GM12878 (cell line): Measurements from ENCODE around the gene GLT6D1. TPM values are rescaled to one million over a fixed set of nuclear protein-coding genes. Genes with fewer than 3 reads are reported as not detected.

ENCODE experiments used
- ATAC-seq: fragments of 200-7000 bp; cut with Tn5 transposase; 3 replicates; pipeline ENCODE4 v1.9.1; 2020; ENCODE audit warnings: mild to moderate bottlenecking, moderate library complexity
- BruUV-seq: library from RNA; stranded (reverse); fragments of 400-500 nt; replicated peaks from 2 replicates; lab custom pipeline; 2021; lab: Mats Ljungman, UMichigan
- CTCF ChIA-PET: fragments of 300-600 bp; sonication (Branson Sonifier 250); formaldehyde crosslinking; extraction: SDS; loops from one replicate; lab custom pipeline; 2021; ENCODE audit warnings: inconsistent platforms; lab: Yijun Ruan, JAX
- POLR2A ChIA-PET: fragments of 350-600 bp; formaldehyde crosslinking; extraction: SDS; loops from one replicate; lab custom pipeline; 2021; ENCODE audit warnings: inconsistent platforms; lab: Charles Lee
- RAD21 ChIA-PET: fragments of 300-600 bp; sonication (Branson Sonifier 250); formaldehyde crosslinking; loops from one replicate; lab custom pipeline; 2023; ENCODE audit warnings: antibody characterized with exemption; ENCODE audit not compliant: unreplicated experiment; lab: Charles Lee
- SMC1A ChIA-PET: fragments of 300-600 bp; sonication (Branson Sonifier 250); formaldehyde crosslinking; loops from one replicate; lab custom pipeline; 2023; ENCODE audit not compliant: unreplicated experiment, uncharacterized antibody; lab: Charles Lee
- DNase-seq: peaks from one replicate; pipeline ENCODE4 v3.0.0-alpha.2; 2011; ENCODE audit warnings: low read depth, low spot score
- FAIRE-seq: peaks from 3 replicates; lab custom pipeline; 2011; peaks lifted over from hg19 to GRCh38; lab: Jason Lieb, UNC
- H2AFZ ChIP-seq: 2 replicates; pipeline ENCODE4 v1.6.0; 2011; ENCODE audit warnings: low read depth, low read length, control low read depth; ENCODE audit not compliant: control insufficient read depth
- H3K27ac ChIP-seq: 2 replicates; pipeline ENCODE4 v1.5.1; 2011; ENCODE audit warnings: control low read depth; ENCODE audit not compliant: control insufficient read depth, insufficient read depth
- H3K27me3 ChIP-seq, 2 experiments: replicated peaks in 1 of 2; 2 replicates each; pipeline versions ENCODE4 v1.6.0 to v1.6.1; 2011; ENCODE audit warnings: low read length in 1 of 2; ENCODE audit not compliant: control insufficient read depth in 2 of 2, insufficient read depth in 2 of 2
- H3K36me3 ChIP-seq, 2 experiments: 2 replicates each; pipeline ENCODE4 v1.5.1; 2011; ENCODE audit warnings: low read length in 1 of 2; ENCODE audit not compliant: control insufficient read depth in 2 of 2, insufficient read depth in 2 of 2
- H3K4me1 ChIP-seq: 2 replicates; pipeline ENCODE4 v1.6.1; 2011; ENCODE audit warnings: mild to moderate bottlenecking, low read length, moderate library complexity, mixed read lengths; ENCODE audit not compliant: control insufficient read depth, insufficient read depth
- H3K4me2 ChIP-seq: 2 replicates; pipeline ENCODE4 v1.6.0; 2011; ENCODE audit warnings: control low read depth; ENCODE audit not compliant: control insufficient read depth, insufficient read depth
- H3K4me3 ChIP-seq: fragments of 200-600 bp; sonication (generic); 2 replicates; pipeline ENCODE4 v1.5.1; 2016
- H3K79me2 ChIP-seq: 2 replicates; pipeline ENCODE4 v1.6.0; 2011; ENCODE audit warnings: low read length; ENCODE audit not compliant: control insufficient read depth, insufficient read depth
- H3K9ac ChIP-seq: 2 replicates; pipeline ENCODE4 v1.8.0; 2011; ENCODE audit warnings: low read length, control low read depth, mixed read lengths; ENCODE audit not compliant: control insufficient read depth, insufficient read depth
- H3K9me3 ChIP-seq: replicated peaks from 3 replicates; pipeline ENCODE4 v1.5.1; 2011; ENCODE audit warnings: mild to moderate bottlenecking, low read length; ENCODE audit not compliant: control insufficient read depth, insufficient read depth
- H4K20me1 ChIP-seq: 2 replicates; pipeline ENCODE4 v1.6.0; 2011; ENCODE audit not compliant: control insufficient read depth, insufficient read depth
- CBFB ChIP-seq: IDR thresholded peaks from 2 replicates; pipeline ENCODE4 v1.6.1; 2016; ENCODE audit warnings: antibody characterized with exemption, low read depth
- CBX5 ChIP-seq: sonication (generic); IDR thresholded peaks from 2 replicates; pipeline ENCODE4 v1.6.1; 2016; ENCODE audit warnings: low read depth, moderate library complexity, mild to moderate bottlenecking, inconsistent platforms
- HSF1 ChIP-seq: fragments of 150-350 bp; IDR thresholded peaks from 2 replicates; pipeline ENCODE4 v1.6.1; 2014; ENCODE audit warnings: mild to moderate bottlenecking, low read depth, low read length
- TCF7 ChIP-seq: IDR thresholded peaks from 2 replicates; pipeline ENCODE4 v1.6.1; 2014; ENCODE audit warnings: antibody characterized with exemption, borderline replicate concordance
- ZBTB40 ChIP-seq: fragments of 450-650 bp; IDR thresholded peaks from 2 replicates; pipeline ENCODE4 v1.6.1; 2016; ENCODE audit warnings: mild to moderate bottlenecking, moderate library complexity, borderline replicate concordance
- WGBS: methylation state at CpG from one replicate; pipeline ENCODE4 v1.1.6; 2016; ENCODE audit warnings: low lambda C conversion rate; ENCODE audit not compliant: insufficient replicate concordance, insufficient coverage; ENCODE audit errors: missing lambda C conversion rate; 5-methylcytosine and 5-hydroxymethylcytosine counted together
- in situ Hi-C: fragments of 300-500 bp; cut with MboI; formaldehyde crosslinking; loops from 9 replicates; pipeline ENCODE4 v1.14.3; 2018; ENCODE audit warnings: mixed read lengths
- intact Hi-C: fragments of 100-400 bp; cut with micrococcal nuclease; formaldehyde crosslinking; loops from one replicate; pipeline ENCODE4 v1.14.2; 2022; ENCODE audit not compliant: unreplicated experiment
- polyA plus RNA-seq, 11 experiments: library from polyadenylated mRNA; depleted of rRNA in 4 of 11; unstranded in 6 of 11; stranded (reverse) in 5 of 11; fragments of >200 nt; fragmentation: Nextera tagmentation in 4 of 11; fragmentation: Illumina TruSeq in 1 of 11; extraction: Ambion mirVana in 4 of 11; extraction: Trizol in 1 of 11; gene quantifications; 1 replicate in 1 of 11; 2 replicates in 10 of 11; pipeline versions ENCODE4 v1.2.1 to v1.2.3, GENCODE V29; 2011 to 2016; ENCODE audit warnings: inconsistent platforms in 2 of 11, missing spikeins in 2 of 11, low read depth in 1 of 11
- total RNA-seq, 4 experiments: library from RNA; depleted of rRNA in 3 of 4; stranded (reverse); fragments of >200 nt in 3 of 4; fragmentation: Illumina TruSeq in 1 of 4; extraction: Trizol in 1 of 4; gene quantifications; 2 replicates each; pipeline versions ENCODE4 v1.2.1 to v1.2.3, GENCODE V29; 2013 to 2021

Gene GLT6D1
- total and polyA plus RNA-seq, 10 of the 15 experiments (the other 5 are each of a cell fraction or from before 2014, with no cell fraction given), result not detected

- TF ChIP-seq ZBTB40, result no peak
Observed at GRCh38 chr9:135667463-135668001, 28.2 kb upstream of the GLT6D1 start (continued).

GRCh38 chr9:135666534-135667462 is 27.5 kb upstream of the GLT6D1 start:
- CTCF ChIA-PET, result no interaction called here
- RAD21 ChIA-PET, result no interaction called here
- no peaks in the 10 kb centered on the region for H3K9me3 ChIP-seq
- H3K4me1 ChIP-seq, result no peaks in the 10 kb centered on the region
- intact Hi-C loops (no loop called here), in situ Hi-C loops (no loop called here)
- H3K79me2 ChIP-seq, result no peaks in the 10 kb centered on the region
- no peak overlapping the region for H3K4me3 ChIP-seq
- WGBS, result 35% methylated on average over 26 of the region's 29 CpGs
- no peak overlapping the region for H3K4me2 ChIP-seq
- SMC1A ChIA-PET, result no interaction called here
- H3K36me3 ChIP-seq, result no peaks in the 10 kb centered on the region
- ATAC-seq (no peak), FAIRE-seq (no peak), DNase-seq (no peak)
- no peak overlapping the region for H3K27ac ChIP-seq
- no peak overlapping the region for H2AFZ ChIP-seq
- no peaks in the 10 kb centered on the region for H4K20me1 ChIP-seq
- BruUV-seq, result no TSS peak
- no peaks in the 10 kb centered on the region for H3K27me3 ChIP-seq
- H3K9ac ChIP-seq, result no peak overlapping the region
- TF ChIP-seq CBFB (no peak), TCF7 (no peak), CBX5 (no peak), HSF1 (no peak)
- POLR2A ChIA-PET, result no interaction called here
